ENCODE results near the gene MPV17L.
"Not testable (repeated sequence)": the region's sequence is repeated elsewhere in the genome, so short reads cannot be mapped to it uniquely, and the experiment has no call there.

Gene MPV17L

GRCh38 chr16:15453296-15453695 is 57.7 kb downstream of the MPV17L start:
- not testable (repeated sequence) for DNase-seq

- DNase-seq: not testable (repeated sequence)
These were observed 59.4 kb downstream of the MPV17L start for GRCh38 chr16:15454933-15455332.

GRCh38 chr16:15457400-15457799 is 61.8 kb downstream of the MPV17L start:
- DNase-seq: no peak

- DNase-seq: no peak
These were observed 62.4 kb downstream of the MPV17L start for GRCh38 chr16:15457958-15458357.

GRCh38 chr16:15459791-15460190 is 64.2 kb downstream of the MPV17L start:
- DNase-seq: no peak

GRCh38 chr16:15460601-15461000 is 65.0 kb downstream of the MPV17L start:
- no peak for DNase-seq

GRCh38 chr16:15461376-15461775 is 65.8 kb downstream of the MPV17L start:
- DNase-seq: no peak

Data from T1000 (cell line).